Body of pancreas (tissue), 4 donors: Measurements from ENCODE around the gene ZNF516.

Source experiments
- POLR2A ChIP-seq, 3 donors: fragments of 450-650 bp; IDR thresholded peaks; one replicate each; pipeline ENCODE4 v1.6.1; 2016; ENCODE audit warnings: antibody characterized with exemption in 3 of 3, mild to moderate bottlenecking in 2 of 3
- TF ChIP-seq, protein P1 (sequence below), 7 experiments: fragments of 450-650 bp in 4 of 7; fragments of 200-600 bp in 3 of 7; sonication (generic) in 3 of 7; IDR thresholded peaks; one replicate each; pipeline ENCODE4 v1.5.1; 2016 to 2019; ENCODE audit warnings: antibody characterized with exemption in 7 of 7

DNA sequence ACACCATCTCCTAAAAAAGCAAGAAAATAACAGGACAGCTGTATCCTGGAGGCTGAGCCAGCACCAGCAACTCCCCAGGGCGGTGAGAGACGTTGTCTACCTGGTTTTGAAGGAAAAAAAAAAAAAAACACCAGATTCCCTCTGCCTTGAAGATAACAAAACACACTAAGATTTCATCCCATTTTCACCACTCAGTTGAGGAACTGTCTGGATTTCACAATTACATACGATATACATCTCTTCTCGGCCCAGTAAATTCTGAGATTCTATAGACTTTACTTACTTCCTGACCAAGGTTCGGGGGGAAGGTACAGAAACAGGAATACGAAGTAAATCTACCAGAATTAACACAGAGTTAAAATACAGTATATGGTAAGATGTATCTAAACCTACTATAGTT is 8.5 kb downstream of the ZNF516 start:
- TF ChIP-seq, protein P1, sequence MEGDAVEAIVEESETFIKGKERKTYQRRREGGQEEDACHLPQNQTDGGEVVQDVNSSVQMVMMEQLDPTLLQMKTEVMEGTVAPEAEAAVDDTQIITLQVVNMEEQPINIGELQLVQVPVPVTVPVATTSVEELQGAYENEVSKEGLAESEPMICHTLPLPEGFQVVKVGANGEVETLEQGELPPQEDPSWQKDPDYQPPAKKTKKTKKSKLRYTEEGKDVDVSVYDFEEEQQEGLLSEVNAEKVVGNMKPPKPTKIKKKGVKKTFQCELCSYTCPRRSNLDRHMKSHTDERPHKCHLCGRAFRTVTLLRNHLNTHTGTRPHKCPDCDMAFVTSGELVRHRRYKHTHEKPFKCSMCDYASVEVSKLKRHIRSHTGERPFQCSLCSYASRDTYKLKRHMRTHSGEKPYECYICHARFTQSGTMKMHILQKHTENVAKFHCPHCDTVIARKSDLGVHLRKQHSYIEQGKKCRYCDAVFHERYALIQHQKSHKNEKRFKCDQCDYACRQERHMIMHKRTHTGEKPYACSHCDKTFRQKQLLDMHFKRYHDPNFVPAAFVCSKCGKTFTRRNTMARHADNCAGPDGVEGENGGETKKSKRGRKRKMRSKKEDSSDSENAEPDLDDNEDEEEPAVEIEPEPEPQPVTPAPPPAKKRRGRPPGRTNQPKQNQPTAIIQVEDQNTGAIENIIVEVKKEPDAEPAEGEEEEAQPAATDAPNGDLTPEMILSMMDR (IDR thresholded peaks at IDR 0.05), result no peak
- no peak for TF ChIP-seq POLR2A (IDR thresholded peaks at IDR 0.05)
